ENCODE data around the gene SLC40A1.

DNA sequence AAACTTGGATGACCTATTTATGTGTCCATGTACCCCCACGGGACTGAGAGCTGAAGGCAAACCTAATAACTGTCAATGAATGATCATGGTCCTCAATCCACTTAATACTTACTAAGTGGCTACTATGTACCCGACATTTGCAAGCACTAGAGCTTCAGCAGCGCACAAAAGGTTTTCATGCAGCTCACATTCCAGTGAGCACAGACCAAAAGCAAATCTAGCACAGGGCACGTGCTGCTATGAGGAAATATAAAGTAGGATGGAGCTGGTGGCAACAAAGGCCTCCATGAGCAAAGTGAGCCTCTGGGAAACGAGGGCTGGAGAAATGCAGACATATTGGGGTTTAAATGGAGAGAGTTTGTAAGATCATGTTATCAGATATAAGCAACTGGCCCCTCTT, 3.5 kb downstream of the SLC40A1 start:
- TF ChIP-seq, protein P1, sequence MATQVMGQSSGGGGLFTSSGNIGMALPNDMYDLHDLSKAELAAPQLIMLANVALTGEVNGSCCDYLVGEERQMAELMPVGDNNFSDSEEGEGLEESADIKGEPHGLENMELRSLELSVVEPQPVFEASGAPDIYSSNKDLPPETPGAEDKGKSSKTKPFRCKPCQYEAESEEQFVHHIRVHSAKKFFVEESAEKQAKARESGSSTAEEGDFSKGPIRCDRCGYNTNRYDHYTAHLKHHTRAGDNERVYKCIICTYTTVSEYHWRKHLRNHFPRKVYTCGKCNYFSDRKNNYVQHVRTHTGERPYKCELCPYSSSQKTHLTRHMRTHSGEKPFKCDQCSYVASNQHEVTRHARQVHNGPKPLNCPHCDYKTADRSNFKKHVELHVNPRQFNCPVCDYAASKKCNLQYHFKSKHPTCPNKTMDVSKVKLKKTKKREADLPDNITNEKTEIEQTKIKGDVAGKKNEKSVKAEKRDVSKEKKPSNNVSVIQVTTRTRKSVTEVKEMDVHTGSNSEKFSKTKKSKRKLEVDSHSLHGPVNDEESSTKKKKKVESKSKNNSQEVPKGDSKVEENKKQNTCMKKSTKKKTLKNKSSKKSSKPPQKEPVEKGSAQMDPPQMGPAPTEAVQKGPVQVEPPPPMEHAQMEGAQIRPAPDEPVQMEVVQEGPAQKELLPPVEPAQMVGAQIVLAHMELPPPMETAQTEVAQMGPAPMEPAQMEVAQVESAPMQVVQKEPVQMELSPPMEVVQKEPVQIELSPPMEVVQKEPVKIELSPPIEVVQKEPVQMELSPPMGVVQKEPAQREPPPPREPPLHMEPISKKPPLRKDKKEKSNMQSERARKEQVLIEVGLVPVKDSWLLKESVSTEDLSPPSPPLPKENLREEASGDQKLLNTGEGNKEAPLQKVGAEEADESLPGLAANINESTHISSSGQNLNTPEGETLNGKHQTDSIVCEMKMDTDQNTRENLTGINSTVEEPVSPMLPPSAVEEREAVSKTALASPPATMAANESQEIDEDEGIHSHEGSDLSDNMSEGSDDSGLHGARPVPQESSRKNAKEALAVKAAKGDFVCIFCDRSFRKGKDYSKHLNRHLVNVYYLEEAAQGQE (IDR thresholded peaks at IDR 0.05; ENCODE audit: insufficient read depth in 1 of 2, low read depth in 2 of 2, low read length in 2 of 2): no peak
- TF ChIP-seq POLR2AphosphoS5 (IDR thresholded peaks at IDR 0.05; ENCODE audit: low read depth, low read length) (no peak), TAF1 (IDR thresholded peaks at IDR 0.05; ENCODE audit: borderline replicate concordance, insufficient read depth, low read length) (no peak)
